ENCODE measurements around the gene AP3B2.
A peak's percentile ranks its signal among the peaks of the same experiment; 100 is the strongest.
"Not testable (repeated sequence)": the region's sequence is repeated elsewhere in the genome, so short reads cannot be mapped to it uniquely, and the experiment has no call there.

AP3B2 gene

GRCh38 chr15:82709421-82710207 is at the start of gene AP3B2:
TSS of gene AP3B2 (minus strand) at chr15:82709875. CDS start at chr15:82709706, 169 bp downstream.
- peak; percentile 72 to 80 for DNase-seq

- no peak for DNase-seq
Measured at GRCh38 chr15:82751308-82751707, 41.6 kb upstream of the AP3B2 start.

- DNase-seq = peak in 1 of 2 donors; percentile 13
Measured at GRCh38 chr15:82750831-82751180, 41.1 kb upstream of the AP3B2 start.

- peak; percentile 88 for DNase-seq
Measured at GRCh38 chr15:82749951-82750830, 40.5 kb upstream of the AP3B2 start.

- DNase-seq = no peak
Measured at GRCh38 chr15:82748315-82748714, 38.6 kb upstream of the AP3B2 start.

GRCh38 chr15:82743810-82744209 is 34.1 kb upstream of the AP3B2 start:
- DNase-seq = no peak

- DNase-seq = no peak
Measured at GRCh38 chr15:82742134-82742533, 32.5 kb upstream of the AP3B2 start.

GRCh38 chr15:82739086-82739485 is 29.4 kb upstream of the AP3B2 start:
- DNase-seq = no peak

GRCh38 chr15:82737975-82738374 is 28.3 kb upstream of the AP3B2 start:
- DNase-seq = no peak

- no peak for DNase-seq
Measured at GRCh38 chr15:82731527-82731926, 21.9 kb upstream of the AP3B2 start.

- DNase-seq = no peak
Measured at GRCh38 chr15:82730022-82730530, 20.4 kb upstream of the AP3B2 start.

GRCh38 chr15:82726816-82727215 is 17.1 kb upstream of the AP3B2 start:
- no peak for DNase-seq

- DNase-seq = no peak
Measured at GRCh38 chr15:82715003-82715402, 5.3 kb upstream of the AP3B2 start.

GRCh38 chr15:82714016-82714415 is 4.3 kb upstream of the AP3B2 start:
- DNase-seq = no peak

GRCh38 chr15:82712036-82712435 is 2.4 kb upstream of the AP3B2 start:
- no peak for DNase-seq

- DNase-seq = no peak
Measured at GRCh38 chr15:82710926-82711490, 1.3 kb upstream of the AP3B2 start.

GRCh38 chr15:82710208-82710555 is 507 bp upstream of the AP3B2 start:
- no peak for DNase-seq

GRCh38 chr15:82709081-82709420 is 624 bp downstream of the AP3B2 start:
- DNase-seq = peak in 1 of 2 donors; percentile 22

GRCh38 chr15:82705856-82706255 is 3.8 kb downstream of the AP3B2 start:
- DNase-seq = not testable (repeated sequence)

- no peak for DNase-seq
Measured at GRCh38 chr15:82699726-82700125, 9.9 kb downstream of the AP3B2 start.

- DNase-seq = no peak
Measured at GRCh38 chr15:82698711-82699345, 10.8 kb downstream of the AP3B2 start.

- no peak for DNase-seq
Measured at GRCh38 chr15:82697735-82698407, 11.8 kb downstream of the AP3B2 start.

- no peak for DNase-seq
Measured at GRCh38 chr15:82692171-82692570, 17.5 kb downstream of the AP3B2 start.

Measured in stimulated activated CD4-positive, alpha-beta T cell treated with anti-CD3 and anti-CD28 coated beads, Interleukin-2, amount 100 ng/mL, for 24 hours (primary cell).